Measurements from ENCODE around the gene RABGAP1.

The RABGAP1 gene

GRCh38 chr9:123007269-123007668, 66.4 kb downstream of the RABGAP1 start:
- DNase-seq (ENCODE audit: low read depth in 4 of 4, low spot score in 1 of 4): no peak

DNA sequence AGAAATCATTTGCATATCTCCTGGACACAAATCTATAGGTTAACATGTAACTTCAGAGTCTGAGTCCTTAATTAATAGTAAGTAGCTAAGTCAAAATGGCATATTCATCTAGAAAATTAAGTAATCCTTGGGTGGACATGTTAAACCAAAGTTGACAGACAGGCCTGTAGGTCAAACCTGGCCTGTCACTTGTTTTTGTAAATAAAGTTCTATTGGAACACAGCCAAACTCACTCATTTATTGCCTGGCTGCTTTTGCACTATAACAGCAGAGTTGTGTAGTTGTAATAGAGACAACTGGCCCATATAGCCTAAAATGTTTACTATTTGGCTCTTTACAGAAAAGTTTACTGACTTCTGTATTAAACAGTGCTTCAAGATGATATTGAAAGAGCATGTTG, 68.1 kb downstream of the RABGAP1 start:
- no peak for DNase-seq (ENCODE audit: low read depth in 4 of 4, low spot score in 1 of 4)

DNA sequence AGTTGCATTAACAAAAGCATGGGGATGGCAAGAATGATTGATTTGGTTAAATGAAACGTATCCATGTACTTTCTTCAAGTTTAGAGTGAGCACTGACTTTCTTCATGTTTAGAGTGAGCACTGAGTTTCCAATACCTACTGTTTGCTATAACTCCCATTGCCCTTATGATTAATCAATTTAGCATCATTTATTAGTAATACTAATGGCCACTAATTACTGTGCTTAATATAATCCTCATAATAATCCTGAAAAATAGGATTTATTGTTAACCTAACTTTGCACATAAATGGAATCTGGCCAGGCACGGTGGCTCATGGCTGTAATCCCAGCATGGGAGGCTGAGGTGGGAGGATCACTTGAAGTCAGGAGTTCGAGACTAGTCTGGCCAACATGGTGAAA, 70.6 kb downstream of the RABGAP1 start:
- DNase-seq (ENCODE audit: low read depth in 4 of 4, low spot score in 1 of 4): no peak

GRCh38 chr9:123011878-123012528, 71.2 kb downstream of the RABGAP1 start:
- no peak for DNase-seq (ENCODE audit: low read depth in 4 of 4, low spot score in 1 of 4)

DNA sequence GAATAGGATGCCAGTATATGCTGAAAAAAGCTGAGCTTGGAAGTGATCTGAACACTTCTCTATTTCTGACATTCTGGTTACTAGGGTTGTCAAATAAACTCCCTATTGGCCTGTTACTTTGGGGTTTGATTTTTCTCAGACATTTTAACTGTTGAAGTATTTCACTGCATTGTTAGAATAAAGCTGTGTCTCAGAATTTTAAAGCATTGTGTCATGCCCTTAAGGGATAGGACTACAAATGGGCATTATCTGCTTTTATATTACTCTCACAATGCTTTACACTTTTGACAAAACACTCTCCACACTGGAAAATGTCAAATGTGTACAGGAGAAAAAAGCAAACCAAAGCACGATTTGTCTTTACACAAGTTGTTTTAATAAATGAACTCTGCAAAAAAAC, 75.8 kb downstream of the RABGAP1 start:
- DNase-seq (ENCODE audit: low read depth in 4 of 4, low spot score in 1 of 4): no peak

DNA sequence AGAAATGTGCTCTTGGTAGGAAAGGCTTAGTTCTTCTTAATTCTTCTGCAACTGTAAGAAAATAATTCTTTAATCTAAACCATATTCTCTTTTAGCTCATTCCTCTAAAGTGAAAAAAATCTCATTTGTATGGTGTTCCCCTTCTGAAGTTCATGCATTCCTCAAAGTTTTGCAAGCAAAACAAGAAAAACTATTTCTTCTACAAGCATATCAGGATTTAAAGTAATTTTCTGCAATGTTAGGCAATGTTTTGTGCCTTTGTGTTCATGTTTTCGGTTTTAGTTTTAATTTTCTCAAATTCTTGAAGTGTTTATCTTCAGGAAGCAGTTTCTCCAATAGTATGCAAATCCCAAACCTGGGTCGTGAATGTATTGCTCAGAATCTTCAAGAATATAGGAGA, 80.0 kb downstream of the RABGAP1 start:
- no peak for DNase-seq (ENCODE audit: low read depth in 4 of 4, low spot score in 1 of 4)

GRCh38 chr9:123026425-123026824, 85.6 kb downstream of the RABGAP1 start:
- no peak for DNase-seq (ENCODE audit: low read depth in 4 of 4, low spot score in 1 of 4)

- no peak for DNase-seq (ENCODE audit: low read depth in 4 of 4, low spot score in 1 of 4)
These were observed 86.7 kb downstream of the RABGAP1 start for GRCh38 chr9:123027517-123027916.

GRCh38 chr9:123028136-123028535, 87.3 kb downstream of the RABGAP1 start:
- DNase-seq (ENCODE audit: low read depth in 4 of 4, low spot score in 1 of 4): no peak

DNA sequence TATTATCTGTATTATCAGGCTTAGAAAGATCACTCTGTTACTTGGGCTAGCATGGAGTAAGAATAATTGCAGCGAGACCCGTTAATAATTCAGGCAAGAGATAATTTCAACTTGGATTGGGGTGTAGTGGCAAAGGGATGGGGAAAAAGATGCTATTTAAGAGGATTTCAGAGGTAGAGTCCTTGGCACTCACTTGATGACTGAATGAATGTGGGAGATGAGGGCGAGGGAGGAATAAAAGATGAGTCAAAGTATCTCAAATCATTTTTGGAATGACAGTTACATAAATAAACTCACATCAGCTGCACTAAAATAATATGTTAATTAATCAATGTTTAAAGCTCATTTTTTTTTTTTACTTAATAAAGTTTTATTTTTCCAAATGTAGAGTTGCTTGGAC, 88.2 kb downstream of the RABGAP1 start:
- DNase-seq (ENCODE audit: low read depth in 4 of 4, low spot score in 1 of 4): no peak

- no peak for DNase-seq (ENCODE audit: low read depth in 4 of 4, low spot score in 1 of 4)
These were observed 91.1 kb downstream of the RABGAP1 start for GRCh38 chr9:123031963-123032362.

DNA sequence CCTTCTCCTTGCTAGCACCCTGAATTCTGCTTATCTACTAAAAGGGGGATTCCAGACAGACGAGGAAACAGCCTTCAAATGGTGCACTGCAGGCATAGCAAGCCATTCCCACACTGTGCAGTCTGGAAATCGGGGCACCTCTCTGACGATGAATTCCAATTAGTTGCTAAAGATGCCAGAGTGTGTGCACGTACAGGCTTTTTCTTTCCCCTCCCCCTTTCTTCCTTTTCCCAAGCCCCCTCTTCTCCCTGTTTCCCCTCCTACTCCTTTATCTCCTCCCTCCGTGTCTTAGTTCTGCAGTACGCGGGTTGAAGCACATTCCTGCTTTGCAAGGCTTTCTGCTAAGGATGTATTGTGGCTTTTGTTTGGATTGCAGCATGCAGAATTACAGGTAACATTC, 92.5 kb downstream of the RABGAP1 start, which contains the start of gene GPR21:
Gene GPR21, plus strand, starts transcription at position 316 of the 400 bp plus-strand sequence. CDS start 900 bp downstream, outside the sequence.
- DNase-seq (ENCODE audit: low read depth in 4 of 4, low spot score in 1 of 4): no peak

- no peak for DNase-seq (ENCODE audit: low read depth in 4 of 4, low spot score in 1 of 4)
These were observed 93.2 kb downstream of the RABGAP1 start for GRCh38 chr9:123033864-123034601.

GRCh38 chr9:123034881-123035510, 94.2 kb downstream of the RABGAP1 start:
- DNase-seq (ENCODE audit: low read depth in 4 of 4, low spot score in 1 of 4): no peak

DNA sequence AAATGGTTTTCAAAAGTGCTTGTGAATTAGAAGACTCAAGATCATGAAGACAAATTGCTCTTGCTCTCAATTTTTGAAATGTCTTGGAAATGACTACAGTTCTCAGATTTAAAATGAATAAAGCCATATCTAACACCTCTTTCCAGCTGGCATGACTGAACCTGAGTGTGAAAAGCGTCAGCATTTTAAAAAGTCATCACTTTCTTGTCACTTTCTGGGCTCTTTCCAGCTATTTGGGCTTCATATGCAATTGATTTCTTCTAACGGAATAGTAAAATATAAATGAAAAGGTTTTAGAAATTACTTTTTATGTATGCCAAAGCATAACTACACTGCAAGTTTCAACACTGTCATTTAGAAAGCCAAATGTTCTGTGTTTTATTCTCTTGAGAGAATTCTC, 95.0 kb downstream of the RABGAP1 start:
- DNase-seq (ENCODE audit: low read depth in 4 of 4, low spot score in 1 of 4): no peak

DNA sequence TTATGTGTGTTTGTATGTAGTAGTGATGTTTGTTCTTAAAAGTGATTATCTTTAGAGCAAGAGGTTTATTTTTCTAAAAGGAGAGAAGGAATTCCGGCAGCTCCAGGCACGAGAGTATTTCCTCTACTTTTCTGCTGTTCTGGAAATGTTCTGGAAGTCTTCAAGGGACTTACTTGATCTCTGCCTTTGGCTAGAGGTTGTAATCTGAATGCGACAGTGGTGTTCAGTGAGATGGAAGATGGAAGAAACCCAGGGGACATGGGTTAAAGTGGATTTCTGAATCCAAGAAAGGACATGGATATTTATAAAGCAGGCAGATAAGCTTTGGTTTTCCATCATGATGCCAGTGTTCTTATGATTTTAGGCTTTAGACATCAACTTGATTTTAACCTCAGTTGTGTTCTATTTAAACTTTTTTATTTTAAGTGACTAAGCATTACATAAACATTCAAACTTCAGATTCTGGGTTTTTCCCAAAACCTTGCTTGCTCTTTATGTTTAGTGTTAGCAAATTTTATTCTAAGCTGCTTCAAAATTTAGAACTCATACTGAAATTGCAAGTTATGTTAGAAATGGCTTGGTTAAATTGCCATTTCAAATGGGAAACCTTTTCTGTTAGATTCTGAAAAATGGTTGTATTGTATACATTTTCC, 96.2 kb downstream of the RABGAP1 start:
- no peak for DNase-seq (ENCODE audit: low read depth in 4 of 4, low spot score in 1 of 4)

DNA sequence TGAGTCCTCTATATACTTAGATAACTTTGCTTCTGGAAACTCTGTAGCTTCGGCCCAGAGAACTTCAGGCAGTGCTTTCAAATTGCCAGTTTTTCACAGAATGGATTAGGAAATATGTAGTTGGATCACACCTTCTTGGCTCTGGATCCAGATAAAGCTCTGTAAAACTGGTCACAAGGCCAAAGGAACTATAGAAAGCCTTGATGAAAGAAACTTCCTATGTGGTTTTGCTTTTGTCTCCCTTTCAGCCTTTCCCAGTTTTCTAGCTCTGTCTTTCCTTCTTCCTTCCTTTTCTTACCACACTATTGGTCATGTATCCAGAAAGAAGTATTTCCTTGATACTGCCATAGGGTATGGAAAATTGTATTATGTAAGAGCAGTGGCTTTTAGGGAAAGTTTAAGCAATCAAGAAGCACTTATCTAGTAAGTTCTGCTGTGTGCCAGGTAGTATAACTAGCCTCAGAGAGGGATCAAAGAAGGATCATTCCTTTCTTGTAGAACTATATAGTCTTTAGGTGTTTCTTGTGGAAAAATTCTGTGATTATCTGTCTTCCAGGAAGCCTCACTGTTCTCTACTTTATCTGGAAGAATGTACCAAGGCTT, 98.9 kb downstream of the RABGAP1 start:
- DNase-seq (ENCODE audit: low read depth in 4 of 4, low spot score in 1 of 4): no peak

GRCh38 chr9:123040801-123041200, 100.0 kb downstream of the RABGAP1 start:
- DNase-seq (ENCODE audit: low read depth in 4 of 4, low spot score in 1 of 4): no peak

DNA sequence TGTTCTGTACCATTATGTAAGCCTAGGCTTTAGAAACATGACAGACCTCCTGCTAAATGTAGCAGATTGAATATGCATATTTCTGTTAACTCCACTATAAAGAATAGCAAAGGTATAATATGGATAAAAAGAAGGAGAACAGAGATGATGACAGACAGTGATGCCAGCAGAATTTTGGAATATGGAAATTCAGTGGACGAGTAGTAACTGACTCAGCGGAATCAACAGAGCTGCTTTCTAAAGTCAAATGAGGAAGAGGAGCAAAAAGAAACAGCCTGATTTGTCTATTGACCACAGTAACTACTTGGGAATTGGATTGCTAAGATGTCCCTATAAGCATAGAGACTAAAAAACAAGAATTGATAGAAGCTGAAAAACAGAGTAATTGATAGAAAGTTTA, 100.7 kb downstream of the RABGAP1 start:
- DNase-seq (ENCODE audit: low read depth in 4 of 4, low spot score in 1 of 4): no peak

GRCh38 chr9:123043081-123043939, 102.5 kb downstream of the RABGAP1 start:
- DNase-seq (ENCODE audit: low read depth in 4 of 4, low spot score in 1 of 4): no peak

All from stimulated activated CD4-positive, alpha-beta T cell treated with anti-CD3 and anti-CD28 coated beads, Interleukin-1b, Interleukin-23, amount 100 ng/mL, for 24 hours (primary cell).